ENCODE data around the gene ASZ1.
"Not testable (repeated sequence)": the region's sequence is repeated elsewhere in the genome, so short reads cannot be mapped to it uniquely, and the experiment has no call there.

ASZ1 gene

GRCh38 chr7:117427258-117427701 is at the start of gene ASZ1:
Gene ASZ1 (minus strand): TSS chr7:117427493. CDS start chr7:117427460, 33 bp downstream.
- no peak for DNase-seq

- no peak for DNase-seq
Measured at GRCh38 chr7:117476557-117477215, 49.4 kb upstream of the ASZ1 start.

GRCh38 chr7:117472335-117472734 is 45.0 kb upstream of the ASZ1 start:
- peak; percentile 52 for DNase-seq

GRCh38 chr7:117470777-117471176 is 43.5 kb upstream of the ASZ1 start:
- DNase-seq: peak; percentile 21

- no peak for DNase-seq
Measured at GRCh38 chr7:117468174-117468573, 40.9 kb upstream of the ASZ1 start.

GRCh38 chr7:117460815-117461214 is 33.5 kb upstream of the ASZ1 start:
- not testable (repeated sequence) for DNase-seq

GRCh38 chr7:117459735-117460134 is 32.4 kb upstream of the ASZ1 start:
- no peak for DNase-seq

- peak; percentile 44 for DNase-seq
Measured at GRCh38 chr7:117458977-117459583, 31.8 kb upstream of the ASZ1 start.

- DNase-seq: no peak
Measured at GRCh38 chr7:117448655-117449054, 21.4 kb upstream of the ASZ1 start.

- no peak for DNase-seq
Measured at GRCh38 chr7:117446220-117446815, 19.0 kb upstream of the ASZ1 start.

GRCh38 chr7:117445206-117445605 is 17.9 kb upstream of the ASZ1 start:
- DNase-seq: no peak

GRCh38 chr7:117444646-117445045 is 17.4 kb upstream of the ASZ1 start:
- no peak for DNase-seq

- peak; percentile 2 for DNase-seq
Measured at GRCh38 chr7:117435475-117436043, 8.3 kb upstream of the ASZ1 start.

GRCh38 chr7:117424090-117424829 is 3.0 kb downstream of the ASZ1 start:
- no peak for DNase-seq

- DNase-seq: not testable (repeated sequence)
Measured at GRCh38 chr7:117414591-117414990, 12.7 kb downstream of the ASZ1 start.

- DNase-seq: peak; percentile 2
Measured at GRCh38 chr7:117412946-117413559, 14.2 kb downstream of the ASZ1 start.

GRCh38 chr7:117412390-117412789 is 14.9 kb downstream of the ASZ1 start:
- DNase-seq: no peak

- no peak for DNase-seq
Measured at GRCh38 chr7:117411539-117411938, 15.8 kb downstream of the ASZ1 start.

- no peak for DNase-seq
Measured at GRCh38 chr7:117408831-117409230, 18.5 kb downstream of the ASZ1 start.

GRCh38 chr7:117405519-117405918 is 21.8 kb downstream of the ASZ1 start:
- DNase-seq: no peak

- no peak for DNase-seq
Measured at GRCh38 chr7:117403737-117404136, 23.6 kb downstream of the ASZ1 start.

GRCh38 chr7:117402109-117402508 is 25.2 kb downstream of the ASZ1 start:
- no peak for DNase-seq
